ENCODE data around the gene IL20RB.

- TF ChIP-seq, protein P1, sequence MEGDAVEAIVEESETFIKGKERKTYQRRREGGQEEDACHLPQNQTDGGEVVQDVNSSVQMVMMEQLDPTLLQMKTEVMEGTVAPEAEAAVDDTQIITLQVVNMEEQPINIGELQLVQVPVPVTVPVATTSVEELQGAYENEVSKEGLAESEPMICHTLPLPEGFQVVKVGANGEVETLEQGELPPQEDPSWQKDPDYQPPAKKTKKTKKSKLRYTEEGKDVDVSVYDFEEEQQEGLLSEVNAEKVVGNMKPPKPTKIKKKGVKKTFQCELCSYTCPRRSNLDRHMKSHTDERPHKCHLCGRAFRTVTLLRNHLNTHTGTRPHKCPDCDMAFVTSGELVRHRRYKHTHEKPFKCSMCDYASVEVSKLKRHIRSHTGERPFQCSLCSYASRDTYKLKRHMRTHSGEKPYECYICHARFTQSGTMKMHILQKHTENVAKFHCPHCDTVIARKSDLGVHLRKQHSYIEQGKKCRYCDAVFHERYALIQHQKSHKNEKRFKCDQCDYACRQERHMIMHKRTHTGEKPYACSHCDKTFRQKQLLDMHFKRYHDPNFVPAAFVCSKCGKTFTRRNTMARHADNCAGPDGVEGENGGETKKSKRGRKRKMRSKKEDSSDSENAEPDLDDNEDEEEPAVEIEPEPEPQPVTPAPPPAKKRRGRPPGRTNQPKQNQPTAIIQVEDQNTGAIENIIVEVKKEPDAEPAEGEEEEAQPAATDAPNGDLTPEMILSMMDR (optimal IDR thresholded peaks at IDR 0.05 in 1 of 3, IDR thresholded peaks at IDR 0.05 in 1 of 3, conservative IDR thresholded peaks at IDR 0.05 in 1 of 3; ENCODE audit: extremely low read depth in 1 of 3, insufficient read depth in 2 of 3, low read length in 3 of 3) = no peak
- no peak for TF ChIP-seq EZH2 (IDR thresholded peaks at IDR 0.05; ENCODE audit: low read length)
Measured at GRCh38 chr3:136988651-136989050, 30.9 kb downstream of the IL20RB start.

Measured in keratinocyte (primary cell).